Mucosa of rectum (tissue), 2 donors: ENCODE results near the gene SYTL3.
"Not testable (repeated sequence)": the region's sequence is repeated elsewhere in the genome, so short reads cannot be mapped to it uniquely, and the experiment has no call there.

Source experiments
- H3K27ac ChIP-seq, 2 donors: one replicate each; pipeline ENCODE4 v1.7.0; 2013; ENCODE audit warnings: inconsistent platforms in 2 of 2, low read depth in 2 of 2, low read length in 2 of 2
- H3K27me3 ChIP-seq, 2 donors: one replicate each; pipeline ENCODE4 v1.7.0; 2013; ENCODE audit warnings: low read length in 2 of 2; ENCODE audit not compliant: control insufficient read depth in 2 of 2, insufficient read depth in 2 of 2
- H3K36me3 ChIP-seq, 2 donors: one replicate each; pipeline ENCODE4 v1.7.0; 2013; ENCODE audit warnings: low read length in 2 of 2; ENCODE audit not compliant: control insufficient read depth in 2 of 2, insufficient read depth in 2 of 2
- H3K4me1 ChIP-seq, 2 donors: one replicate each; pipeline ENCODE4 v1.7.0; 2013; ENCODE audit warnings: low read length in 2 of 2, mild to moderate bottlenecking in 1 of 2; ENCODE audit not compliant: control insufficient read depth in 2 of 2, insufficient read depth in 2 of 2
- H3K4me3 ChIP-seq, 2 donors: one replicate each; pipeline ENCODE4 v1.7.0; 2013; ENCODE audit warnings: low read length in 2 of 2
- H3K9ac ChIP-seq, 2 donors: one replicate each; pipeline ENCODE4 v1.7.0; 2013; ENCODE audit warnings: low read length in 2 of 2, low read depth in 1 of 2, mild to moderate bottlenecking in 1 of 2
- H3K9me3 ChIP-seq, 2 donors: one replicate each; pipeline ENCODE4 v1.7.0; 2013; ENCODE audit warnings: low read length in 2 of 2; ENCODE audit not compliant: control insufficient read depth in 2 of 2
- donor health status: healthy.
- donor health status: Normal muscosa, but diverticular disease.

The SYTL3 gene

DNA sequence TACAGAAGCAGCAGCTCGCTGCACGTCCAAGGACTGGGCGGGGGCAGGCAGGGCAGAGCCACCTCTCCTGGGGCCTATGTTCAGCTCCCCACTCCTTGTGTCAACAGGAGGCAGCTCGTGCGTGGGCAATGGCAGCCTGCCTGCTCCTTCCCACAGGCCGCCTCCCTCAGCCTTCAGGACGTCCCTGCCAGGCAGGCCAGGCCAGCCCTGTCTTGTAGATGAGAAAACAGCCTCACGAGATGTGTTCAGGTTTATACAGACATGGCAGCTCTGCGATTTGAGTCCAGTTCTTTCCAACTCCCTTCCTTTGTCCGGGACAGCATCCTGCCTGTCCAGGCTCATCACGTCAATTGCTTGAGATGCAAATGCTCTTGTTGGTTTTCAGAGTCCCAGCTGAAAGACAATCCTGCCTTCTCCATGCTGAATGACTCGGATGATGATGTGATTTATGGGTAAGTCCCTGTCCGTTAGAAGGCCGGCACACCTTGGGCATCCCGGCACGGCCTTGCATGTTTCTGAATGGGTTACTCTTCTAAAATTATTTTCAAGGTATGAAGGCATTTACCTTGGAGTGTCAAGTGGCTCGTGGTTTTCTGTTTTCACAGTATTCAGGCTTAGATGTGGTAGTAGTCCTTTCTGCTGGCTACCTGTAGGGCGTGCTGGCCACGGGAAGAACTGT is 18.8 kb upstream of the SYTL3 start:
- H3K9me3 ChIP-seq = no peaks in the 10 kb centered on the region
- H3K4me1 ChIP-seq = peaks cover 19 to 25% of the 10 kb centered on the region in 2 donors
- H3K9ac ChIP-seq = peak overlapping the region; percentile 32 to 49
- no peaks in the 10 kb centered on the region for H3K27me3 ChIP-seq
- H3K4me3 ChIP-seq = peak overlapping the region; percentile 9 to 54
- H3K36me3 ChIP-seq = peaks cover 39 to 46% of the 10 kb centered on the region in 2 donors
- peak overlapping the region; percentile 84 to 87 for H3K27ac ChIP-seq

DNA sequence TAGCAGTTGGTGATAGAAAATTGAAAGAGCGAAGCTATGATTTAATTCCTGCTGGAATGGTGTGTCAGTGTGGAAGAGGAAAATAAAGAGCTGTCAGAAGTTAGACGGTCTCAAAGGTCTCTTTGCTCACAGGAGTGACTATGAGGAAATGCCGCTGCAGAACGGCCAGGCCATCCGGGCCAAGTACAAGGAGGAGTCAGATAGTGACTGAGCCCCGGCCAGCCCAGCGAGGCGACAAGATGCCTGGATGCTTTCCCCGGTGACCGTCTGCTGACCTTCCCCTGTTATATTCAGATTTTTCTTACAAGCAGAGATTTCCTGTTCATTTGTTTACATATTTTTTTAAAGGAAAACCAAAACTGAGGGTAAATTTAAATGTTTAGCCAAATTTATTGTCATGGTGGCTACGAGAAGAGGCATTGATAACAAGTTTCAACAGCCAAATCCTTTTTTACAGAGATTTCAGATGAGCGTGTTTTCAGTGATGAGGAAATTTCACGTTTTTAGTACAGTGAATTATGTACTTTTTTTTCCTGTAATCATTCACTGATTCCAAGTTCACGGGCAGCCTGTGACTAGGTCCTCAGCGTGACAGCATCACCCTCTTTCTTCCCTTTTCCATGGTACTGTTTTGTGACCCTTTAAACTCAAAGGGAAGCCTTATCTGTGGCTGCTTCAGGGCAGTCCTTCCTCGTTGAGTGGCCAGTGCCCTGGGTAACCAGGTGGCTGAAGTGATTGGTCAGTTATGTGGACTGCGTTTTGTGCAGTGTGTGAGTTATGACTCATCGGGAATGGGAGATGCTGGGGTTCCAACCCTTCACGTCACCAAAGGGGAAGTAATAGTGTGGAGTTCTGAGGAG is 17.9 kb upstream of the SYTL3 start:
- peak overlapping the region; percentile 9 to 54 for H3K4me3 ChIP-seq
- peaks cover 19 to 25% of the 10 kb centered on the region in 2 donors for H3K4me1 ChIP-seq
- peak overlapping the region; percentile 32 to 49 for H3K9ac ChIP-seq
- H3K9me3 ChIP-seq = no peaks in the 10 kb centered on the region
- peaks cover 36 to 44% of the 10 kb centered on the region in 2 donors for H3K36me3 ChIP-seq
- peak overlapping the region; percentile 84 to 87 for H3K27ac ChIP-seq
- no peaks in the 10 kb centered on the region for H3K27me3 ChIP-seq

DNA sequence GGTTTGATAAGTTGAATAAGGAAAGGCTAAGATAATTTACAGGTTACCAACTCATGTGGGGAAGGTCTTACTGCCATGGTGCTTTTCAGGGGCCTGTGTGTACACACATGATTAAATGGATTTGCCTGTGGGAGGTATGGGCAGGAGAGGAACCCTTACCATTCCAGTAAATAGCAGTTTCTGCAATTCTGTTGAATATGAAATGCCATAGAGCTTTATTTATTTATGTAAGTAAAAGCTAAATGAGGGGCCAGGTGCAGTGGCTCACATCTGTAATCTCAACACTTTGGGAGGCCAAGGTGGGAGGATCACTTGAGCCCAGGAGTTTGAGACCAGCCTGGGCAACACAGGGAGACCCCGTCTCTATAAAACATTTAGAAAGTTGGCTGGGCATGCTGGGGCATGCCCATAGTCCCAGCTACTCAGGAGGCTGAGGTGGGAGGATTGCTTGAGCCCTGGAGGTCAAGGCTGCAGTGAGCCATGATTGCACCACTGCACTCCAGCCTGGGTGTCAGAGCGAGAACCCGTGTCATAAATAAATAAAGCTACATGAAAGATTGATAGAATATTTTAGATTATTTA is 17.2 kb upstream of the SYTL3 start:
- Histone ChIP-seq H3K36me3 (peaks cover 37 to 44% of the 10 kb centered on the region in 2 donors), H3K27ac (peak overlapping the region; percentile 84 to 87), H3K9ac (peak overlapping the region in 1 of 2 donors; percentile 49)

DNA sequence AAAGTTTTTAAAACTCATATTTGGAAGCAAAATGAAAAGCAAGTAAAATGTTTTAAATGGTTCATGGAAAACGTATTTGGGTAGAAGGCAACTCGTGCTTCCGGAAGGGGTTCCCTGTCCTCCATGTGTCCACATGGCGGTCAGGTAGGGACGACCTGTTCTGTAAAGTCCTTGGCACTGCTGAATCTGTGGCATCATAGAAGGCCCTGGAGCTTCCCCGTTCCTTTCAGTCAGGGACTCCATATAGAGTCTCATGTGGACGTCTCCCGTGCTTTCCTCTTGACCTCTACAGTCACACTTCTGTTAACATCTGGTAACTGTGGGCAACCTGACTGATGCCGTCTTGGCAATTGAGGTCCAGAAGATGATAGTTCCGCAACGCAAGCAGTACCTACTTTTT is 16.7 kb upstream of the SYTL3 start:
- H3K27me3 ChIP-seq = no peaks in the 10 kb centered on the region
- no peaks in the 10 kb centered on the region for H3K9me3 ChIP-seq
- H3K27ac ChIP-seq = no peak overlapping the region
- peaks cover 19 to 25% of the 10 kb centered on the region in 2 donors for H3K4me1 ChIP-seq
- H3K36me3 ChIP-seq = peaks cover 33 to 39% of the 10 kb centered on the region in 2 donors
- H3K9ac ChIP-seq = no peak overlapping the region
- H3K4me3 ChIP-seq = no peak overlapping the region

More for the DNA sequence above, 17.2 kb upstream of the SYTL3 start:
- not testable (repeated sequence) for H3K27me3 ChIP-seq, H3K4me3 ChIP-seq, H3K9me3 ChIP-seq
- H3K4me1 ChIP-seq = peaks cover 19 to 25% of the 10 kb centered on the region in 2 donors

DNA sequence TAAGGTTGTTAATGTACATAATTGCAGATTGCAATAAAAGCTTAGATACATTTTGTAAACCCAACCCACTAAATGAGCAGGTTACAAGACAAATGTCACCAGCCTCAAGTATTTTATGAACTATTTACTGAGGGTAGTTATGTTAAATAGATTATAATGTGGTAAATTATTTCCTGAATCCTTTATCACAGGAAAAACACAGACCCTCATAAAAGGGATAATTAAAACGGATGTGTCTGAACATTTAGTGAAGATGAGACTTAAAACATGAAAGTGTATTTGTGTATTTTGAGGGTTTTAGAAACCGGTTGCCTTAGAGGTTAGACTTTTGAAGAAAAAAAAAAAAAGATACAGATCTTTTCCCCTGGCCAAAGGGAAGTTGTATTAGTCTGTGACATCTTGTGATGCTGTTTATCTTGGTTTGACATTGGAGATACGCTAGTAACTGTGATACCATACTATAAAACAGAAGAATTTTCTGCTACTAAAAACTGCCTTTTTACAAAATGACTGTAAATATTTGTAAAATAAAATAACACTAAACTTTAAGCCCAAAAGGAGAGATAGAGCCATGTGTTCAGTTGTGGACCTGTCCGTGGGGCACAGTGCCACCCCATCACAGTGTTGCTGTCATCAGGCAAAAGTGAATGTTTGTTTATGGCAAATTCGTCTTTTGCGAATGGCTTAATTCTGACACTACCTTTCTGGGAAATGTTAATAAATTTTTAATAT is 15.0 kb upstream of the SYTL3 start:
- peaks cover 19 to 25% of the 10 kb centered on the region in 2 donors for H3K4me1 ChIP-seq
- H3K9ac ChIP-seq = peak overlapping the region in 1 of 2 donors; percentile 25
- peaks cover 25 to 34% of the 10 kb centered on the region in 2 donors for H3K36me3 ChIP-seq
- no peaks in the 10 kb centered on the region for H3K27me3 ChIP-seq
- no peak overlapping the region for H3K27ac ChIP-seq
- H3K4me3 ChIP-seq = no peak overlapping the region
- no peaks in the 10 kb centered on the region for H3K9me3 ChIP-seq

DNA sequence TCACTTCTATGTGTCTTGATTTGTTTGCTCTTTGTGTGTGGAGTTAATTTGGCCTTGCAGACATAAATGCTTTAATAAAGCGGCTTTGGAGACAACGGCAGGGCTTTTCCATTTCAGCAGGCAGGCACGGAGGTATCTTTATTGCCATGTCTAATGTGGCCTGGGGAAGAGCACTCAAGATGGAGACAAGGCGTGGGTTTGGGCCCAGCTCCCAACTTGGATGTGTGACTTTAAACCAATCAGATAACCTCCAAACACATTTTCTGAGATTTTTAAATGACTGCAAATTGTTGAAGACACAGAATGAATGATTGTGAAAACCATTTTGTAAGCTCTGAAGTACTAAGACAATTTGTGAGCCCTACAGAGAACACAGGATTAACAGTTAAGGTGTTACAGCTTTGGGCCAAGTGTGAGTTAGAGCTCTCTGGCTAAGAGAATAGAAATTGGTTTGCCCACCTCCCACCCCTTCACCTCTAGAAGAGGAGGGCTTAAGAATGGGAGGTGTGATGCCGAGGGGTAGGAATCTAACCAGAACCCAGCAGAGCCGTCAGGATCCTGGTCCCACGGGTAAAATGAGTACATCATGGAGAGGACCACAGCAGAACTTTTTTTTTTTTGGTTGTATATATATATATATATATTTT is 14.3 kb upstream of the SYTL3 start:
- H3K9me3 ChIP-seq = no peaks in the 10 kb centered on the region
- no peaks in the 10 kb centered on the region for H3K27me3 ChIP-seq
- peaks cover 16 to 20% of the 10 kb centered on the region in 2 donors for H3K4me1 ChIP-seq
- peaks cover 25 to 35% of the 10 kb centered on the region in 2 donors for H3K36me3 ChIP-seq
- H3K27ac ChIP-seq = no peak overlapping the region
- H3K9ac ChIP-seq = no peak overlapping the region
- no peak overlapping the region for H3K4me3 ChIP-seq

DNA sequence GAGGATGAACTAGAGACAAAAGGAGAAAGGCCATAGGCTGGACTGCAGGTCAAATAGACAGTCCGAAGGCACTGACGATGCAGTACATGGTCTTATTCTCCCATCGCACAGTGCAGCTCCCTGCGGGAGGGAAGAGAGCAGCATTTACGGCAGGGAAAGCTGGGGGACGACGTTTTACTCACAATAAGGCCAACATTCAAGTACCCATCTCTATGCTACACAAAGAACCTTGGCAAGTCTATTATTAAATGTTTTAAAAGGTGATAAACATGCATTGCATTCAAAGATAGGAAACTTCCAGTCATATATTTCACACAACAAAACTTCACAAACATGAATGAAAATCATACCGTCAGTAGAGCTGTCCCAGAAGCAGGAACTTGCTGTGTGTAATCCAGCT is 13.1 kb upstream of the SYTL3 start:
- H3K4me3 ChIP-seq = no peak overlapping the region
- H3K9me3 ChIP-seq = no peaks in the 10 kb centered on the region
- no peak overlapping the region for H3K9ac ChIP-seq
- H3K27ac ChIP-seq = no peak overlapping the region
- peaks cover 25 to 36% of the 10 kb centered on the region in 2 donors for H3K36me3 ChIP-seq
- no peaks in the 10 kb centered on the region for H3K27me3 ChIP-seq
- peaks cover 4 to 8% of the 10 kb centered on the region in 2 donors for H3K4me1 ChIP-seq

DNA sequence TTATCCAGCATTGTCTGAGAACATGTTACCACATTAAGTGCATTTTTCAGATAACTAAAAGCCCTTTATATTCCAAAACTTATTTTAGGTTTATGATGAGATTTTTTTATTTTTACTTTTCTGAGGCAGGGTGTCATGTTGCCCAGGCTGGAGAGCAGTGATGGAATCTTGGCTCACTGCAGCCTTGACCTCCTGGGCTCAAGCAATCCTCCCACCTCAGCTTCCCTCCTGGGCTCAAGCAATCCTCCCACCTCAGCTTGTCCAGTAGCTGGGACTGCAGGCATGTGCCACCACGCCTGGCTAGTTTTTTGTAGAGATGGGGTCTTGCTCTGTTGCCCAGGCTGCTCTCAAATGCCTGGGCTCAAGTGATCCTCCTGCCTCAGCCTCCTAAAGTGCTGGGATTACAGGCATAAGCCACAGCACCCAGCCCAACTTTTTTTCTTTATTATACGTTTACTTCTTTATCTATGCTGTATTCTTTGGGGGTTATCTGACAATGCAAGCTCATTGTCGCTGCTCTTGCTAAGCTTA is 11.5 kb upstream of the SYTL3 start:
- Histone ChIP-seq H3K9me3 (no peaks in the 10 kb centered on the region), H3K27ac (no peak overlapping the region), H3K9ac (no peak overlapping the region), H3K4me1 (peaks cover 10 to 14% of the 10 kb centered on the region in 2 donors), H3K36me3 (peaks cover 17 to 25% of the 10 kb centered on the region in 2 donors), H3K27me3 (no peaks in the 10 kb centered on the region), H3K4me3 (no peak overlapping the region)

DNA sequence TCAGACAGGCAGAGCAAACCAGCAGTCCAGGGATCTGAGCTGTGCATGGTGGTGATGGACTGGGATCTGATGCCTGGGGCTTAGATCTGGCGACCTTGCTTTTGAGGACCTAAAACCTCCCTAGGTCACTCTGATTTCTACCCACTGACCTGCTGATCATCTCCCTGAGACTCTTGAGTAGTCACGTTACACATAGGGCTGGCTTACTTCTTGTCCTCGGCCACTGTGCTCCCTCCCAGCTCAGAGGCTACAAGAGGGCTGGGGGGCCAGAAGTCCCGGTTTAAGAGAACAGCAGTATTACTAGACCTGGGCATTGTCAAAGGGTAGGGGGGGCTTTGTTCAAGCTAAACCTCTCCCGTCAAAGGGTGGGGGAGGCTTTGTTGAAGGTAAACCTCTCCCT is 10.8 kb upstream of the SYTL3 start:
- Histone ChIP-seq H3K27me3 (no peaks in the 10 kb centered on the region), H3K4me3 (no peak overlapping the region), H3K36me3 (peaks cover 17 to 25% of the 10 kb centered on the region in 2 donors), H3K9me3 (no peaks in the 10 kb centered on the region), H3K4me1 (peaks cover 10 to 14% of the 10 kb centered on the region in 2 donors), H3K27ac (no peak overlapping the region), H3K9ac (no peak overlapping the region)
